ENCODE results near the gene KDM6A.

DNA sequence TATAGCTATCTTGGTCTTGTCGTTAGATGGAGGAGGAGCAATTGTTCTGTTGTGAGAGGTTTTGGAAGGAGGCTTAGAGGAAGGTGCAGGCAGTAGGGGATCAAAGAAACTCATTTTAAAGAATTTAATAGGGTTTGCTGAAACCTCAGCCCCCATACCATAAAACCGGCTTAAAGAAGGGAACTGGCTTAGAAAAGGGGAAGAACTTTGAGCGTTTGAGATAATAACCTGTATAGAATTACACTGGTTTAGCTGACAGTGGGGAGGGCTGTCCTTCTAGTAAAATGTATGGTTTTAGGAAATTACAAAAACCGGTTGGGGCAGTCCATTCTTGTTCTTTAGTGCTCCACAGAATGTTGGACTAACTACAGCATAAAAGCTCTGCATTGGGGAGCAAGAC, 128.1 kb downstream of the KDM6A start:
- TF ChIP-seq, protein P1, sequence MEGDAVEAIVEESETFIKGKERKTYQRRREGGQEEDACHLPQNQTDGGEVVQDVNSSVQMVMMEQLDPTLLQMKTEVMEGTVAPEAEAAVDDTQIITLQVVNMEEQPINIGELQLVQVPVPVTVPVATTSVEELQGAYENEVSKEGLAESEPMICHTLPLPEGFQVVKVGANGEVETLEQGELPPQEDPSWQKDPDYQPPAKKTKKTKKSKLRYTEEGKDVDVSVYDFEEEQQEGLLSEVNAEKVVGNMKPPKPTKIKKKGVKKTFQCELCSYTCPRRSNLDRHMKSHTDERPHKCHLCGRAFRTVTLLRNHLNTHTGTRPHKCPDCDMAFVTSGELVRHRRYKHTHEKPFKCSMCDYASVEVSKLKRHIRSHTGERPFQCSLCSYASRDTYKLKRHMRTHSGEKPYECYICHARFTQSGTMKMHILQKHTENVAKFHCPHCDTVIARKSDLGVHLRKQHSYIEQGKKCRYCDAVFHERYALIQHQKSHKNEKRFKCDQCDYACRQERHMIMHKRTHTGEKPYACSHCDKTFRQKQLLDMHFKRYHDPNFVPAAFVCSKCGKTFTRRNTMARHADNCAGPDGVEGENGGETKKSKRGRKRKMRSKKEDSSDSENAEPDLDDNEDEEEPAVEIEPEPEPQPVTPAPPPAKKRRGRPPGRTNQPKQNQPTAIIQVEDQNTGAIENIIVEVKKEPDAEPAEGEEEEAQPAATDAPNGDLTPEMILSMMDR (IDR thresholded peaks at IDR 0.05) = no peak
- no peak for TF ChIP-seq POLR2A (IDR thresholded peaks at IDR 0.05)
